HepG2 (cell line): Measurements from ENCODE around the gene KRTAP5-6. TPM values are rescaled to one million over a fixed set of nuclear protein-coding genes. Genes with fewer than 3 reads are reported as not detected.
A peak's percentile ranks its signal among the peaks of the same experiment; 100 is the strongest.

ENCODE experiments used
- AGO1 ChIP-seq: fragments of 200-400 bp; formaldehyde crosslinking; IDR thresholded peaks from 2 replicates; pipeline ENCODE4 v1.6.1; 2017; ENCODE audit warnings: mild to moderate bottlenecking, low read depth, low read length, moderate library complexity; ENCODE audit not compliant: poor library complexity, severe bottlenecking
- BHLHE40 ChIP-seq: IDR thresholded peaks from 2 replicates; pipeline ENCODE4 v1.6.1; 2011; ENCODE audit warnings: low read length, improper control_type of control experiment
- FOXM1 ChIP-seq: sonication (generic); formaldehyde crosslinking; IDR thresholded peaks from 2 replicates; pipeline ENCODE4 v1.5.0; 2020; ENCODE audit warnings: missing genetic modification reagents
- HOXA5 ChIP-seq: sonication (generic); formaldehyde crosslinking; IDR thresholded peaks from 2 replicates; pipeline ENCODE4 v1.4.0; 2020; ENCODE audit warnings: missing genetic modification reagents
- HOXA7 ChIP-seq: sonication (generic); formaldehyde crosslinking; IDR thresholded peaks from 2 replicates; pipeline ENCODE4 v1.8.1; 2022; ENCODE audit warnings: mild to moderate bottlenecking, missing genetic modification reagents, moderate library complexity
- PCBP1 ChIP-seq: fragments of 200-400 bp; formaldehyde crosslinking; IDR thresholded peaks from 2 replicates; pipeline ENCODE4 v1.6.1; 2017; ENCODE audit warnings: mild to moderate bottlenecking, low read depth, low read length, borderline replicate concordance
- RFX5 ChIP-seq: IDR thresholded peaks from 2 replicates; pipeline ENCODE4 v1.6.1; 2011; ENCODE audit warnings: low read depth, low read length, improper control_type of control experiment
- RFXANK ChIP-seq: IDR thresholded peaks from 2 replicates; pipeline ENCODE4 v1.6.1; 2016
- SUZ12 ChIP-seq: fragments of 150-350 bp; IDR thresholded peaks from 2 replicates; pipeline ENCODE4 v1.6.1; 2014; ENCODE audit warnings: low read depth, low read length
- TOPORS ChIP-seq: sonication (generic); formaldehyde crosslinking; IDR thresholded peaks from 2 replicates; pipeline ENCODE4 v1.8.0; 2023; ENCODE audit warnings: mild to moderate bottlenecking, missing genetic modification reagents
- U2AF1 ChIP-seq: fragments of 200-400 bp; formaldehyde crosslinking; optimal IDR thresholded peaks from 2 replicates; pipeline ENCODE3; 2017; ENCODE audit warnings: mild to moderate bottlenecking, low read depth, low read length
- ZNF329 ChIP-seq: sonication (generic); formaldehyde crosslinking; IDR thresholded peaks from 2 replicates; pipeline ENCODE4 v1.9.0; 2021; ENCODE audit warnings: low read depth, mild to moderate bottlenecking, missing genetic modification reagents
- ZNF354B ChIP-seq: sonication (generic); formaldehyde crosslinking; IDR thresholded peaks from 2 replicates; pipeline ENCODE4 v1.8.0; 2022; ENCODE audit warnings: mild to moderate bottlenecking, missing genetic modification reagents
- ZNF431 ChIP-seq: sonication (generic); formaldehyde crosslinking; IDR thresholded peaks from 2 replicates; pipeline ENCODE4 v1.9.0; 2022; ENCODE audit warnings: missing genetic modification reagents, low read depth, mild to moderate bottlenecking, borderline replicate concordance
- ZNF562 ChIP-seq: sonication (generic); formaldehyde crosslinking; IDR thresholded peaks from 2 replicates; pipeline ENCODE4 v1.8.0; 2022; ENCODE audit warnings: missing genetic modification reagents, borderline replicate concordance
- ZNF660 ChIP-seq: sonication (generic); formaldehyde crosslinking; IDR thresholded peaks from 2 replicates; pipeline ENCODE4 v1.5.1; 2020; ENCODE audit warnings: mild to moderate bottlenecking, low read depth, missing genetic modification reagents, borderline replicate concordance
- polyA plus RNA-seq, 8 experiments: library from polyadenylated mRNA; depleted of rRNA in 3 of 8; stranded (reverse) in 7 of 8; unstranded in 1 of 8; fragments of >200 nt; fragmentation: Illumina TruSeq in 4 of 8; extraction: Trizol in 4 of 8; gene quantifications; 2 replicates each; pipeline versions ENCODE4 v1.2.1 to v1.2.3, GENCODE V29; 2011 to 2016; ENCODE audit warnings: low read depth in 4 of 8, missing spikeins in 1 of 8, mixed read lengths in 1 of 8; ENCODE audit not compliant: insufficient read depth in 1 of 8
- total RNA-seq, 5 experiments: library from RNA; depleted of rRNA; stranded (reverse); fragments of >200 nt; fragmentation: Illumina TruSeq; extraction: Trizol; gene quantifications; 2 replicates each; pipeline ENCODE4 v1.2.3, GENCODE V29; 2016; ENCODE audit warnings: low read depth in 1 of 5
- TF ChIP-seq, protein P1 (sequence below): sonication (generic); formaldehyde crosslinking; IDR thresholded peaks from 2 replicates; pipeline ENCODE4 v1.4.0; 2020; ENCODE audit warnings: low read depth, missing genetic modification reagents
- TF ChIP-seq, protein P2 (sequence below): sonication (generic); formaldehyde crosslinking; IDR thresholded peaks from 2 replicates; pipeline ENCODE4 v1.4.0; 2020; ENCODE audit warnings: missing genetic modification reagents
- TF ChIP-seq, protein P3 (sequence below): sonication (generic); formaldehyde crosslinking; IDR thresholded peaks from 2 replicates; pipeline ENCODE4 v1.4.0; 2020; ENCODE audit warnings: missing genetic modification reagents

The KRTAP5-6 gene
- total and polyA plus RNA-seq, 2 of the 13 experiments (the other 11 are each of a cell fraction or from before 2014, with no cell fraction given), result not detected

DNA sequence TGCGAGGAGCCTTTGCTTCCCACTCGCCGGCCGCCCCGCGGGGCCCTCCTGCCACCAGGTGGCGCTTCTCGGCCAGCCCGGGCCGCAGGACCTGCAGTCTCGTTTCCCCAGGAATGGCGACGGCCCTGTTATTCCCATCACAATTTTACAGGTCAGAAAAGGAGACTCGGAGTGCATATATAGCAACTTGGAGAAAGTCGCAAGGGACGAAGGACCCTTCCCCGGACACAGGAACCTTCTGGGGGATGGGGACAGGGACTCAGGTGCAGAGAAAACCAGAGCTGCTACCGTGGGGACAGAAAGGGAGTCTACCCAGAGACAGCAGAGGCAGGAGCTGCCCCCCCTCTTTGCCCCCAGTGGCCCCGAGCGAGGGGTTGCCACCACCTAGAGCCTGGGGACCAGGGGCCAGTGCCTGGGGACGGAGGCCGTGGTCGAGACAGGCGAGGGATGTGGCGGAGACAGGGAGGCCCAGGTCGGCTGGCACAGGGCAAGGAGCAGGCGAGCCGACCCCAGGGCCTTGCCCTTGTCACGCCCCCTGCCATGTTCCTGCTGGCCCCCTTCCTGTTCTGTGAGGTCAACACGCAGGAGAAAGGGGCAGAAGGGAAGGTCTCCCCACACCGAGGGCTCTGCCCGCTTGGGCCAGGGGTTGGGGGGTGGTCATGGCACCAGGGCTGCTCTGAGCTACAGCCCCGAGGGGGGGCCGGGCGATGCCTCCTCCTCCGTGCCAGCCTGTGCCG lies 3.5 kb upstream of the KRTAP5-6 start (continued):
- TF ChIP-seq, protein P1, sequence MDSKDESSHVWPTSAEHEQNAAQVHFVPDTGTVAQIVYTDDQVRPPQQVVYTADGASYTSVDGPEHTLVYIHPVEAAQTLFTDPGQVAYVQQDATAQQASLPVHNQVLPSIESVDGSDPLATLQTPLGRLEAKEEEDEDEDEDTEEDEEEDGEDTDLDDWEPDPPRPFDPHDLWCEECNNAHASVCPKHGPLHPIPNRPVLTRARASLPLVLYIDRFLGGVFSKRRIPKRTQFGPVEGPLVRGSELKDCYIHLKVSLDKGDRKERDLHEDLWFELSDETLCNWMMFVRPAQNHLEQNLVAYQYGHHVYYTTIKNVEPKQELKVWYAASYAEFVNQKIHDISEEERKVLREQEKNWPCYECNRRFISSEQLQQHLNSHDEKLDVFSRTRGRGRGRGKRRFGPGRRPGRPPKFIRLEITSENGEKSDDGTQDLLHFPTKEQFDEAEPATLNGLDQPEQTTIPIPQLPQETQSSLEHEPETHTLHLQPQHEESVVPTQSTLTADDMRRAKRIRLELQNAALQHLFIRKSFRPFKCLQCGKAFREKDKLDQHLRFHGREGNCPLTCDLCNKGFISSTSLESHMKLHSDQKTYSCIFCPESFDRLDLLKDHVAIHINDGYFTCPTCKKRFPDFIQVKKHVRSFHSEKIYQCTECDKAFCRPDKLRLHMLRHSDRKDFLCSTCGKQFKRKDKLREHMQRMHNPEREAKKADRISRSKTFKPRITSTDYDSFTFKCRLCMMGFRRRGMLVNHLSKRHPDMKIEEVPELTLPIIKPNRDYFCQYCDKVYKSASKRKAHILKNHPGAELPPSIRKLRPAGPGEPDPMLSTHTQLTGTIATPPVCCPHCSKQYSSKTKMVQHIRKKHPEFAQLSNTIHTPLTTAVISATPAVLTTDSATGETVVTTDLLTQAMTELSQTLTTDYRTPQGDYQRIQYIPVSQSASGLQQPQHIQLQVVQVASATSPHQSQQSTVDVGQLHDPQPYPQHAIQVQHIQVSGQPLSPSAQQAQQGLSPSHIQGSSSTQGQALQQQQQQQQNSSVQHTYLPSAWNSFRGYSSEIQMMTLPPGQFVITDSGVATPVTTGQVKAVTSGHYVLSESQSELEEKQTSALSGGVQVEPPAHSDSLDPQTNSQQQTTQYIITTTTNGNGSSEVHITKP (CRISPR knock-in tag), result no peak
- no peak for TF ChIP-seq BHLHE40
- no peak for TF ChIP-seq ZNF562 (CRISPR knock-in tag)
- TF ChIP-seq ZNF329, result 0 out of 2 replicates have a peak, but pooled peaks have one; percentile 68
- TF ChIP-seq HOXA5 (CRISPR knock-in tag), result no peak
- TF ChIP-seq RFXANK (CRISPR knock-in tag), result no peak
- no peak for TF ChIP-seq ZNF660 (CRISPR knock-in tag)
- TF ChIP-seq, protein P2, sequence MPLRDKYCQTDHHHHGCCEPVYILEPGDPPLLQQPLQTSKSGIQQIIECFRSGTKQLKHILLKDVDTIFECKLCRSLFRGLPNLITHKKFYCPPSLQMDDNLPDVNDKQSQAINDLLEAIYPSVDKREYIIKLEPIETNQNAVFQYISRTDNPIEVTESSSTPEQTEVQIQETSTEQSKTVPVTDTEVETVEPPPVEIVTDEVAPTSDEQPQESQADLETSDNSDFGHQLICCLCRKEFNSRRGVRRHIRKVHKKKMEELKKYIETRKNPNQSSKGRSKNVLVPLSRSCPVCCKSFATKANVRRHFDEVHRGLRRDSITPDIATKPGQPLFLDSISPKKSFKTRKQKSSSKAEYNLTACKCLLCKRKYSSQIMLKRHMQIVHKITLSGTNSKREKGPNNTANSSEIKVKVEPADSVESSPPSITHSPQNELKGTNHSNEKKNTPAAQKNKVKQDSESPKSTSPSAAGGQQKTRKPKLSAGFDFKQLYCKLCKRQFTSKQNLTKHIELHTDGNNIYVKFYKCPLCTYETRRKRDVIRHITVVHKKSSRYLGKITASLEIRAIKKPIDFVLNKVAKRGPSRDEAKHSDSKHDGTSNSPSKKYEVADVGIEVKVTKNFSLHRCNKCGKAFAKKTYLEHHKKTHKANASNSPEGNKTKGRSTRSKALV, result no peak
- 0 out of 2 replicates have a peak, but pooled peaks have one; percentile 13 for TF ChIP-seq PCBP1
- no peak for TF ChIP-seq AGO1
- TF ChIP-seq U2AF1, result peak; percentile 28
- no peak for TF ChIP-seq SUZ12
- no peak for TF ChIP-seq FOXM1 (CRISPR knock-in tag)
- no peak; the same call in 1 of the 2 replicates for TF ChIP-seq ZNF354B (CRISPR knock-in tag)
- TF ChIP-seq, protein P3, sequence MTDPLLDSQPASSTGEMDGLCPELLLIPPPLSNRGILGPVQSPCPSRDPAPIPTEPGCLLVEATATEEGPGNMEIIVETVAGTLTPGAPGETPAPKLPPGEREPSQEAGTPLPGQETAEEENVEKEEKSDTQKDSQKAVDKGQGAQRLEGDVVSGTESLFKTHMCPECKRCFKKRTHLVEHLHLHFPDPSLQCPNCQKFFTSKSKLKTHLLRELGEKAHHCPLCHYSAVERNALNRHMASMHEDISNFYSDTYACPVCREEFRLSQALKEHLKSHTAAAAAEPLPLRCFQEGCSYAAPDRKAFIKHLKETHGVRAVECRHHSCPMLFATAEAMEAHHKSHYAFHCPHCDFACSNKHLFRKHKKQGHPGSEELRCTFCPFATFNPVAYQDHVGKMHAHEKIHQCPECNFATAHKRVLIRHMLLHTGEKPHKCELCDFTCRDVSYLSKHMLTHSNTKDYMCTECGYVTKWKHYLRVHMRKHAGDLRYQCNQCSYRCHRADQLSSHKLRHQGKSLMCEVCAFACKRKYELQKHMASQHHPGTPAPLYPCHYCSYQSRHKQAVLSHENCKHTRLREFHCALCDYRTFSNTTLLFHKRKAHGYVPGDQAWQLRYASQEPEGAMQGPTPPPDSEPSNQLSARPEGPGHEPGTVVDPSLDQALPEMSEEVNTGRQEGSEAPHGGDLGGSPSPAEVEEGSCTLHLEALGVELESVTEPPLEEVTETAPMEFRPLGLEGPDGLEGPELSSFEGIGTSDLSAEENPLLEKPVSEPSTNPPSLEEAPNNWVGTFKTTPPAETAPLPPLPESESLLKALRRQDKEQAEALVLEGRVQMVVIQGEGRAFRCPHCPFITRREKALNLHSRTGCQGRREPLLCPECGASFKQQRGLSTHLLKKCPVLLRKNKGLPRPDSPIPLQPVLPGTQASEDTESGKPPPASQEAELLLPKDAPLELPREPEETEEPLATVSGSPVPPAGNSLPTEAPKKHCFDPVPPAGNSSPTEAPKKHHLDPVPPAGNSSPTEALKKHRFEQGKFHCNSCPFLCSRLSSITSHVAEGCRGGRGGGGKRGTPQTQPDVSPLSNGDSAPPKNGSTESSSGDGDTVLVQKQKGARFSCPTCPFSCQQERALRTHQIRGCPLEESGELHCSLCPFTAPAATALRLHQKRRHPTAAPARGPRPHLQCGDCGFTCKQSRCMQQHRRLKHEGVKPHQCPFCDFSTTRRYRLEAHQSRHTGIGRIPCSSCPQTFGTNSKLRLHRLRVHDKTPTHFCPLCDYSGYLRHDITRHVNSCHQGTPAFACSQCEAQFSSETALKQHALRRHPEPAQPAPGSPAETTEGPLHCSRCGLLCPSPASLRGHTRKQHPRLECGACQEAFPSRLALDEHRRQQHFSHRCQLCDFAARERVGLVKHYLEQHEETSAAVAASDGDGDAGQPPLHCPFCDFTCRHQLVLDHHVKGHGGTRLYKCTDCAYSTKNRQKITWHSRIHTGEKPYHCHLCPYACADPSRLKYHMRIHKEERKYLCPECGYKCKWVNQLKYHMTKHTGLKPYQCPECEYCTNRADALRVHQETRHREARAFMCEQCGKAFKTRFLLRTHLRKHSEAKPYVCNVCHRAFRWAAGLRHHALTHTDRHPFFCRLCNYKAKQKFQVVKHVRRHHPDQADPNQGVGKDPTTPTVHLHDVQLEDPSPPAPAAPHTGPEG (CRISPR knock-in tag), result no peak
- TF ChIP-seq RFX5, result no peak
- TF ChIP-seq ZNF431 (CRISPR knock-in tag), result no peak
- no peak for TF ChIP-seq HOXA7 (CRISPR knock-in tag)
- peak; percentile 58; the same call in 1 of the 2 replicates for TF ChIP-seq TOPORS (CRISPR knock-in tag)
